ENCODE measurements around the gene PEX7. TPM values are rescaled to one million over a fixed set of nuclear protein-coding genes. Genes with fewer than 3 reads are reported as not detected.

PEX7 gene
- total RNA-seq, 1 experiment from 2014 or later: 8.1 TPM

- POLR2A ChIA-PET: no interaction called here
- no TSS peak for BruUV-seq (replicated peaks)
- Histone ChIP-seq H3K9me2 (ENCODE audit: insufficient read depth) (no peaks in the 10 kb centered on the region), H4K20me1 (ENCODE audit: insufficient read depth) (no peaks in the 10 kb centered on the region), H3K4me2 (ENCODE audit: low read length) (peak overlapping the region; percentile 29; the same call in 1 of the 2 replicates), H3K4me3 (replicated peaks in 1 of 2; ENCODE audit: low read depth in 1 of 2, low read length in 2 of 2) (no peak overlapping the region), H3K9ac (ENCODE audit: low read length) (no peak overlapping the region), H2AFZ (ENCODE audit: low read depth, low read length, poor library complexity, severe bottlenecking) (no peak overlapping the region), H3K4me1 (ENCODE audit: control insufficient read depth in 1 of 2, insufficient read depth in 2 of 2, low read length in 2 of 2) (peaks cover 12 to 35% of the 10 kb centered on the region in 2 experiments), H3K27ac (ENCODE audit: low read depth, low read length) (no peak overlapping the region), H3K79me2 (ENCODE audit: insufficient read depth, low read length) (peaks cover 26% of the 10 kb centered on the region; the same call in 1 of the 2 replicates), H3K36me3 (ENCODE audit: control insufficient read depth in 1 of 2, insufficient read depth in 2 of 2, low read length in 2 of 2) (no peaks in the 10 kb centered on the region), H3K27me3 (ENCODE audit: insufficient read depth, low read length) (no peaks in the 10 kb centered on the region), H3K9me3 (ENCODE audit: control insufficient read depth in 1 of 2, insufficient read depth in 1 of 2, low read depth in 1 of 2, low read length in 2 of 2) (no peaks in the 10 kb centered on the region)
- ATAC-seq (no peak), DNase-seq (ENCODE audit: low read depth, low spot score) (no peak)
- intact Hi-C loops (cut with micrococcal nuclease): no loop called here
- CTCF ChIA-PET: interaction anchor here (2.0 kb wide), 1 partner anchor 9 kb away, joined by 6 read pairs; the partner anchor contains the start of gene MAP3K5
- no peak for TF ChIP-seq CBX3 (IDR thresholded peaks at IDR 0.05; ENCODE audit: low read depth)
- TF ChIP-seq MAX (IDR thresholded peaks at IDR 0.05): no peak
- no peak for TF ChIP-seq ATF3 (IDR thresholded peaks at IDR 0.05)
- no peak for TF ChIP-seq ZBTB33 (IDR thresholded peaks at IDR 0.05; ENCODE audit: extremely low read depth, insufficient replicate concordance, low read length)
- no peak for TF ChIP-seq EZH2phosphoT487 (IDR thresholded peaks at IDR 0.05; ENCODE audit: borderline replicate concordance)
- no peak for TF ChIP-seq JUND (IDR thresholded peaks at IDR 0.05)
- no peak for TF ChIP-seq YY1 (IDR thresholded peaks at IDR 0.05; ENCODE audit: extremely low read depth, insufficient replicate concordance, low read depth, low read length)
- no peak for TF ChIP-seq ELF1 (IDR thresholded peaks at IDR 0.05; ENCODE audit: borderline replicate concordance, low read depth)
- no peak for TF ChIP-seq SRF (IDR thresholded peaks at IDR 0.05; ENCODE audit: low read depth)
- no peak for TF ChIP-seq ZNF274 (IDR thresholded peaks at IDR 0.05; ENCODE audit: low read depth, low read length)
- no peak for TF ChIP-seq SIN3A (IDR thresholded peaks at IDR 0.05; ENCODE audit: low read depth)
- TF ChIP-seq TCF7L2 (IDR thresholded peaks at IDR 0.05; ENCODE audit: borderline replicate concordance, extremely low read depth, insufficient read depth, insufficient read length): no peak
- RAD21 ChIA-PET (ENCODE audit: low non-redundant PET in 1 of 2, low total read pairs in 2 of 2, uncharacterized antibody in 2 of 2, unreplicated experiment in 2 of 2): no interaction called here
Measured at GRCh38 chr6:136783021-136783420, 39.4 kb upstream of the PEX7 start.

All from HCT116 (cell line).